Measurements from ENCODE around the gene TNS2. TPM values are rescaled to one million over a fixed set of nuclear protein-coding genes. Genes with fewer than 3 reads are reported as not detected.
A peak's percentile ranks its signal among the peaks of the same experiment; 100 is the strongest.

TNS2 gene
- total RNA-seq, 2 donors from 2014 or later: 2.4 to 2.8 TPM

DNA sequence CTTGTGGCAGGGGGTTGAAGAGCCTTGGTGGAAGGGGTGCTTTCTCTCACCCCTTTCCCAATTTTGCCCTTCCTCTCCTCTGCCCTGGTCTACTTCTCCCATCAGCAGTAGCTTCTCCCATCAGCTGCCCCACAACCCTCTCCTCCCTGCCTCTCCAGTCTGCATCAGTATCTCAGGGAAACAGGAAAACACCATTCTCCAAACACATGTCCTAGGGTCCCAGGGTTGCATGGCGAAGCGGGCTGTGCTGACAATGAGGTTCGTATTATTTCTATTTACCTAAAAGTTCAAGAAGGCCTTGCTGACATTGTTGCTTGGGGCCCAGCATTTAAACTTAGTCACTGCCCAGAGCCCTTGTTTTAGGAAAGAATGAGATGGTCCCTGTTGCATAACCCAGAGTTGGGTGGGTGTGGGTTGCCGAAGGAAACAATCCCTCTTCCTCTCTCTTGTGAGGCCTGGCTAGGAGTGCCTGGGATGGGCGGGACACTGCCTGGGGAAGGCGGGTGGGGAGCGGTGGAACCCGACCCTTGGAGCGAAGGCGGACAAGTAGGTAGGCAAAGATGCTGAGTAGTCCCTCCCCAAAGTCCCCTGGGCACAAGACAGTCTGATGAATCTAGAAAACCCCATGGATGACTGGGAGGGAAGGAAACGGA is 46.4 kb downstream of the TNS2 start:
- no peaks in the 10 kb centered on the region for H3K9me3 Mint-ChIP-seq

DNA sequence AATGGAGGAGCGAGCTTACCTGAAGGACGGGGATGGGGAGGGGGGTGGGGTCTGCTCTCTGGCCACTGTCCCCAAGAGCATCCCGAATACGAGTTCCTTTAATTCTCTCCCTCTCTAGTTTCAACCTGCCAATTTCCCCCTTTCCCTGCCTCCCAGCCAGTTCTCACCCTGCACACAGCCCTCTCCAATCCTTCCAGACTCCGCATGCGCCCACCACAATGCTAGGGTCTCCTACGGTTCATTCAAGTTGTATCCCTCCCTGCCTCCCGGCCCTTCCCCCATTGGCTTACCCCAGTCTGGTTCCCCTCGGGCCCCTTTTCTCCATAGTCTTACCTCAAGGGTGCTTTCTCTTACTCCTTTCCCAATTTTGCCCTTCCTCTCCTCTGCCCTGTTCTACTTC is 46.9 kb downstream of the TNS2 start:
- DNase-seq (ENCODE audit: low spot score) (no peak), ATAC-seq (no peak)
- Mint-ChIP-seq H3K27ac (no peak overlapping the region), H3K36me3 (no peaks in the 10 kb centered on the region), H3K9me3 (no peaks in the 10 kb centered on the region), H3K27me3 (peaks cover 7 to 9% of the 10 kb centered on the region in 2 donors), H3K4me1 (ENCODE audit: low read depth in 2 of 2) (peaks cover 23 to 30% of the 10 kb centered on the region in 2 donors), H3K4me3 (peak overlapping the region; percentile 74)

More for the DNA sequence above, 46.4 kb downstream of the TNS2 start:
- Mint-ChIP-seq H3K4me3 (peak overlapping the region; percentile 74), H3K27ac (no peak overlapping the region), H3K27me3 (peaks cover 7 to 12% of the 10 kb centered on the region in 2 donors), H3K36me3 (no peaks in the 10 kb centered on the region), H3K4me1 (ENCODE audit: low read depth in 2 of 2) (peaks cover 23 to 30% of the 10 kb centered on the region in 2 donors)
- ATAC-seq (no peak), DNase-seq (ENCODE audit: low spot score) (no peak)

DNA sequence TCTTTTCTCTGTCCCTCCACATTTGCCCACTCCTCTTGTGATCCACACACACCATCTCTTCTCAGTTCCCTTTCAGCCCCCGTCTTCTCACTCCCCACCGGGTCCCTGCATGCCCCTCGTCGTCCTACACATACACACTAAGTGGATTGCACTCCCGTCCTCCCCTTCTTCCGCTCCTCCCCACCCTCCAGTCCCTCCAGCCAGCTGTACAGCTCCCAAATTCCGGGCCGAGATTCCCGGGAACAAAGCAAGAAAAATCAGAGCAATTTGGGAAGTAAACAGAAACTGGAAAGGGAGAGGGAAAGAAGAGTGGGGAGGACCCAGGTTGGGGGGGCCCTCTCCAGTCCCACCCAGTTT is 47.3 kb downstream of the TNS2 start:
- peak overlapping the region; percentile 74 for H3K4me3 Mint-ChIP-seq
- DNase-seq (ENCODE audit: low spot score) (no peak), ATAC-seq (no peak)
- H3K4me1 Mint-ChIP-seq (ENCODE audit: low read depth in 2 of 2): peaks cover 23 to 30% of the 10 kb centered on the region in 2 donors
- H3K36me3 Mint-ChIP-seq: no peaks in the 10 kb centered on the region
- no peaks in the 10 kb centered on the region for H3K9me3 Mint-ChIP-seq
- no peak overlapping the region for H3K27ac Mint-ChIP-seq
- peaks cover 7% of the 10 kb centered on the region in 2 donors for H3K27me3 Mint-ChIP-seq

GRCh38 chr12:53097564-53098353 is 47.9 kb downstream of the TNS2 start, which contains the start of gene IGFBP6:
Gene IGFBP6 (plus strand): TSS chr12:53097667. CDS start chr12:53097718, 51 bp downstream.
- peaks cover 29 to 34% of the 10 kb centered on the region in 2 donors for H3K4me1 Mint-ChIP-seq (ENCODE audit: low read depth in 2 of 2)
- DNase-seq (ENCODE audit: low spot score) (peak; percentile 63), ATAC-seq (peak; percentile 87)
- no peaks in the 10 kb centered on the region for H3K36me3 Mint-ChIP-seq
- H3K4me3 Mint-ChIP-seq: peak within 1 kb of the TSS; percentile 74
- H3K27me3 Mint-ChIP-seq: peaks cover 7% of the 10 kb centered on the region in 2 donors
- no peaks in the 10 kb centered on the region for H3K9me3 Mint-ChIP-seq
- peak within 1 kb of the TSS in 1 of 2 donors; percentile 23 for H3K27ac Mint-ChIP-seq

GRCh38 chr12:53098354-53098981 is 48.6 kb downstream of the TNS2 start:
- peak overlapping the region; percentile 74 for H3K4me3 Mint-ChIP-seq
- ATAC-seq (no peak), DNase-seq (ENCODE audit: low spot score) (no peak)
- no peaks in the 10 kb centered on the region for H3K9me3 Mint-ChIP-seq
- peaks cover 34 to 37% of the 10 kb centered on the region in 2 donors for H3K4me1 Mint-ChIP-seq (ENCODE audit: low read depth in 2 of 2)
- H3K27ac Mint-ChIP-seq: peak overlapping the region in 1 of 2 donors; percentile 23
- peaks cover 7% of the 10 kb centered on the region in 2 donors for H3K27me3 Mint-ChIP-seq
- no peaks in the 10 kb centered on the region for H3K36me3 Mint-ChIP-seq

DNA sequence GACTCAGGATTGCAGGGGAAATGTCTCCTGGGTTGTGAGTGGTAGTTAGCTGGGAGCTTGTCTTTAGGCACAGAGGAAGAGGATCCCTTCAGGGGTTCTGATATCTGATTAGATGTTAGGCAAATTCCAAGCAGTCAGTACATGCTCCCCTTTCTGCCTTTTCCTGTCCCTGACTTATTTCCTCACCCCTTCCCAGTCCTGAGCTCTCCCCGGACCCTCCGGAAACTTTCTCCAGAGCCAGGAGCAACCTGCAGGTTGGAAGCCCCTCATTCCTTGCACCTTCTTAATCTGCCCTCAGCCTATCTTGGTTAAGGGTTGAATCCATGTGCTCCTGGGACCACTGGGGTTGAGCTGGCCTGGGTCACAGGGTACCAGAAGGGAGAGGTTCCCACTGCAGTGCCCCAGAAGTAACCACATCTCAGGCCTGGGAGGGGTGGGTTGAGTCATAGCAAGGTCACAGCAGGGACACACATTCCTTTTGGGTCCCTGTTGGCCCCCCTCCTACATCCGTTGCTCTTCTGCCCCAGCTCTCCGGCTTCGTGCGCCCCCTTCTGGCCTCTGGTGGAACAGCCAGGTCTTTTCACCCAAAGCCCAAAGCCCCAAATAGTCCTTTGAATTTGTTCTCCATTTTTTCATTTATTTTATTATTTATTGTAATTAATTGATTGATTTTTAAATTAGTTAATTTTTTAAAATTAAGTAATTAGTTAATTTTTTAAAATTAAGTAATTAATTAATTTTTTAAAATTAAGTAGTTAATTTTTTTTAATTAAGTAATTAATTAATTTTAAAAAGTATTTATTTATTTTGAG is 49.4 kb downstream of the TNS2 start:
- Mint-ChIP-seq H3K4me3 (peak overlapping the region; percentile 74), H3K27ac (no peak overlapping the region), H3K27me3 (peaks cover 7% of the 10 kb centered on the region in 2 donors), H3K36me3 (no peaks in the 10 kb centered on the region), H3K9me3 (no peaks in the 10 kb centered on the region), H3K4me1 (ENCODE audit: low read depth in 2 of 2) (peaks cover 34 to 35% of the 10 kb centered on the region in 2 donors)
- DNase-seq (ENCODE audit: low spot score): peak; percentile 88
- ATAC-seq: peak; percentile 75 to 78

DNA sequence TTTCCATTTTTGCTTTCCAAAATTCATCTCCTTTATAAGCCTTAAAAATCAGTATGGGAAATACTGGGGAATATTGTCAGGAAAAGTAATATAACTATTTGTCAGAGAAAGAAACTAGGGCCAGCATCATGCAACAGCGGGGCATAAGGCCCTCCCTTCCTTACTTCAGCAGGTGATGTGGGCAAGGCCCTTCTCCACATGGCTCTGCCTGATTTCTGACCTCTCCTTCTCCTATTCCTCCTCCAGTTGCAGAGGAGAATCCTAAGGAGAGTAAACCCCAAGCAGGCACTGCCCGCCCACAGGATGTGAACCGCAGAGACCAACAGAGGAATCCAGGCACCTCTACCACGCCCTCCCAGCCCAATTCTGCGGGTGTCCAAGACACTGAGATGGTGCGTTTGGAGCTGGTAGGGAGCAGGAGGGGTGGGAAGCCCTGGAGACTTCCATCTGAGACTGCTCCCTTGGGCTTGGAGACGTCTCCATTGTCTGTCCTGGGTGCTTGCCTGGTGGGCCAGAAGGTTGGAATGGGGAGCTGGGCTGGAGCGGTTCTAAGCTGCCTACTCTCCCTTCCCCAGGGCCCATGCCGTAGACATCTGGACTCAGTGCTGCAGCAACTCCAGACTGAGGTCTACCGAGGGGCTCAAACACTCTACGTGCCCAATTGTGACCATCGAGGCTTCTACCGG is 50.7 kb downstream of the TNS2 start:
- DNase-seq (ENCODE audit: low spot score): no peak
- ATAC-seq: no peak
- H3K27me3 Mint-ChIP-seq: peaks cover 5 to 7% of the 10 kb centered on the region in 2 donors
- no peaks in the 10 kb centered on the region for H3K36me3 Mint-ChIP-seq
- peaks cover 34 to 35% of the 10 kb centered on the region in 2 donors for H3K4me1 Mint-ChIP-seq (ENCODE audit: low read depth in 2 of 2)
- no peak overlapping the region for H3K4me3 Mint-ChIP-seq
- H3K9me3 Mint-ChIP-seq: no peaks in the 10 kb centered on the region
- no peak overlapping the region for H3K27ac Mint-ChIP-seq

DNA sequence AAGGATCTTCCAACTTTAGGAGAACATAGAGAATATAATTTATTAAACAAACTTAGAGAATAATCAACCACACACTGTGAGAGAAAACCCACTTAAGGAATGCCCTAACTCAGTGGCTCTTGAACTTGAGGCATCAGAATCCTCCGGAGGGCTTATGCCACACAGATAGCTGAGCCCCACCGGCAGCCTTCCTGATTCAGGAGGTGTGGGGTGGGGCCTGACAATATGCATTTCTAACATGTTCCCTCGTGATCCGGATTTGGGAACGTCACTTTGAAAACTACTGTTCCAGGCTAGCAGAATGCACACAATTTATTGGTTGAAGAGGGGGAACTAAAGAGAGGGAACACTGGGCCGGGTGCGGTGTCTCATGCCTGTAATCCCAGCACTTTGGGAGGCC is 51.4 kb downstream of the TNS2 start:
- Mint-ChIP-seq H3K27me3 (peaks cover 5 to 7% of the 10 kb centered on the region in 2 donors), H3K27ac (peak overlapping the region in 1 of 2 donors; percentile 38), H3K4me1 (ENCODE audit: low read depth in 2 of 2) (peaks cover 34 to 35% of the 10 kb centered on the region in 2 donors), H3K9me3 (no peaks in the 10 kb centered on the region), H3K4me3 (no peak overlapping the region), H3K36me3 (no peaks in the 10 kb centered on the region)
- no peak for DNase-seq (ENCODE audit: low spot score)
- ATAC-seq: no peak

- Mint-ChIP-seq H3K36me3 (no peaks in the 10 kb centered on the region), H3K4me3 (no peak overlapping the region), H3K4me1 (ENCODE audit: low read depth in 2 of 2) (peaks cover 29 to 31% of the 10 kb centered on the region in 2 donors), H3K27ac (peak overlapping the region in 1 of 2 donors; percentile 60), H3K9me3 (no peaks in the 10 kb centered on the region), H3K27me3 (peaks cover 1 to 2% of the 10 kb centered on the region in 2 donors)
- ATAC-seq (no peak), DNase-seq (ENCODE audit: low spot score) (no peak)
Measured at GRCh38 chr12:53101931-53102781, 52.3 kb downstream of the TNS2 start.

DNA sequence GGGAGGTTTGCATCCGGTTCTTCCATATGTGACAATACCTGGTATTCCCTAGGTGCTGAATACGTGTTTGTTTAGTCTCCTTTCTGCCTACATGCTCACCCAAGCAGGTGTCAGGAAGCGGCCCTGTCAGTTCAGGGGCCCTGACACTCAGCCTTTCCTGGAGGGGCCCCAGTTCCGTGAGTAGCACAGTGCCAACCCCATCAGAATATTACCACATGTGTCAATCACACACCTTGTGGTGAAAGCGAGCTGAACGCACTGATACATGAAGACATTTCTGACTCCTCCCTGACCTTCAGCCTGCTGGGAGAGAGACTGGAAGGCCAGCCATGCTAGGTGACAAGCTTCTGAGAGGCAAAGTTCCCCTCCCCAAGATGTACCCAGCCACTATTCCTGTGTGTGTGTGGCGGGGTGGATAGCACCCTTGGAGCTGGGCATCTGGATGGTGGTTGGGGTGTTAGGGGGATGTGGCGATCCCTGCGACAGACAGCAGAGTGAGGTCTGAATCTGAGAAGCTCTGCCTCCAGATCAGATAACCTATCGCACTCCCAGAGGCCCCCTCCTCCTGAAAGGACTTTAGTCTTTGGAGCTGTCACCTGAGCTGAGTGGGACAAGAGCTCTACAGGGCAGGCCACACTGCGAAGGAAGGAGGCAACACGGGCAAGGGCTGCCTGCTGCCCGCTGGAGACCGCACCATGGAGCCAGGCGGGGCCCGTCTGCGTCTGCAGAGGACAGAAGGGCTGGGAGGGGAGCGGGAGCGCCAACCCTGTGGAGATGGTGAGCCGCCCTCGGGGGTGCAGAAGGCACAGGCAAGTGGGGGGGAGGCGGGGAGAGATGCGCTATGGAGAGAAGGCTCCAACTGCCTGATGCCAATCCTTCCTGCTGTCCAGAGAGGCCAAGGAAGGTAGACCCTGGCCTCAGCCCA is 53.3 kb downstream of the TNS2 start, which contains the start of gene SOAT2:
SOAT2 (plus strand) TSS at position 604 of the 925 bp plus-strand sequence; CDS start at position 696, 92 bp downstream.
- peak; percentile 50 to 61 for ATAC-seq
- no peaks in the 10 kb centered on the region for H3K27me3 Mint-ChIP-seq
- peak within 1 kb of the TSS in 1 of 2 donors; percentile 60 for H3K27ac Mint-ChIP-seq
- H3K9me3 Mint-ChIP-seq: no peaks in the 10 kb centered on the region
- DNase-seq (ENCODE audit: low spot score): no peak
- peak within 1 kb of the TSS; percentile 22 for H3K4me3 Mint-ChIP-seq
- peaks cover 25 to 27% of the 10 kb centered on the region in 2 donors for H3K4me1 Mint-ChIP-seq (ENCODE audit: low read depth in 2 of 2)
- no peaks in the 10 kb centered on the region for H3K36me3 Mint-ChIP-seq

GRCh38 chr12:53103860-53104305 is 54.0 kb downstream of the TNS2 start:
- Mint-ChIP-seq H3K27me3 (no peaks in the 10 kb centered on the region), H3K27ac (no peak overlapping the region), H3K9me3 (no peaks in the 10 kb centered on the region), H3K4me1 (ENCODE audit: low read depth in 2 of 2) (peaks cover 18 to 20% of the 10 kb centered on the region in 2 donors), H3K4me3 (no peak overlapping the region), H3K36me3 (no peaks in the 10 kb centered on the region)
- ATAC-seq: no peak
- DNase-seq (ENCODE audit: low spot score): no peak
